Uterus (tissue), 4 donors: ENCODE results near the gene SLFN12. TPM values are rescaled to one million over a fixed set of nuclear protein-coding genes. Genes with fewer than 3 reads are reported as not detected.
"Not testable (repeated sequence)": the region's sequence is repeated elsewhere in the genome, so short reads cannot be mapped to it uniquely, and the experiment has no call there.

Experiments used
- DNase-seq, 2 donors: peaks; one replicate each; pipeline ENCODE4 v3.0.0-alpha.2; 2019 to 2020
- H3K27ac ChIP-seq, 2 donors: fragments of 200-600 bp; sonication (generic); 1 replicate in 1 of 2; 2 replicates in 1 of 2; pipeline ENCODE4 v1.5.1; 2016 to 2018
- H3K27me3 ChIP-seq, 2 donors: fragments of 200-600 bp; sonication (generic); one replicate each; pipeline ENCODE4 v1.5.1; 2018 to 2019; ENCODE audit warnings: control low read depth in 1 of 2
- H3K36me3 ChIP-seq, 2 donors: fragments of 200-600 bp; sonication (generic); one replicate each; pipeline ENCODE4 v1.5.1; 2019; ENCODE audit warnings: control low read depth in 1 of 2
- H3K4me1 ChIP-seq, 2 donors: fragments of 200-600 bp; sonication (generic); one replicate each; pipeline ENCODE4 v1.5.1; 2018 to 2019; ENCODE audit warnings: control low read depth in 1 of 2
- H3K4me3 ChIP-seq, 2 donors: fragments of 200-600 bp; sonication (generic); 1 replicate in 1 of 2; 2 replicates in 1 of 2; pipeline ENCODE4 v1.5.1; 2018 to 2019; ENCODE audit warnings: mild to moderate bottlenecking in 1 of 2
- H3K9me3 ChIP-seq, 2 donors: fragments of 200-600 bp; sonication (generic); one replicate each; pipeline ENCODE4 v1.5.1; 2019; ENCODE audit warnings: control low read depth in 1 of 2
- POLR2A ChIP-seq, 2 donors: fragments of 450-650 bp; IDR thresholded peaks; one replicate each; pipeline ENCODE4 v1.6.1; 2016; ENCODE audit warnings: antibody characterized with exemption in 2 of 2, mild to moderate bottlenecking in 1 of 2, moderate library complexity in 1 of 2
- intact Hi-C: fragments of 100-400 bp; cut with DNase I; formaldehyde crosslinking; loops from one replicate; pipeline ENCODE4 v1.15.1; 2023; ENCODE audit warnings: low total_unique reads
- total RNA-seq, 4 donors: library from RNA; depleted of rRNA in 3 of 4; stranded (reverse); fragments of >200 nt in 3 of 4; gene quantifications; one replicate each; pipeline versions ENCODE4 v1.1.0 to v1.2.4, GENCODE V29; 2014 to 2023
- TF ChIP-seq, protein P1 (sequence below), 4 experiments: fragments of 200-600 bp in 2 of 4; fragments of 450-650 bp in 2 of 4; sonication (generic) in 2 of 4; IDR thresholded peaks; one replicate each; pipeline ENCODE4 v1.5.1; 2016 to 2019; ENCODE audit warnings: antibody characterized with exemption in 4 of 4, mild to moderate bottlenecking in 2 of 4, moderate library complexity in 1 of 4
- donor health status: DM: yes; HTN: yes; CAD: no.

The SLFN12 gene
- total RNA-seq, 4 donors from 2014 or later: 6.8 to 60.4 (median 12.9) TPM

- DNase-seq: no peak
- TF ChIP-seq, protein P1, sequence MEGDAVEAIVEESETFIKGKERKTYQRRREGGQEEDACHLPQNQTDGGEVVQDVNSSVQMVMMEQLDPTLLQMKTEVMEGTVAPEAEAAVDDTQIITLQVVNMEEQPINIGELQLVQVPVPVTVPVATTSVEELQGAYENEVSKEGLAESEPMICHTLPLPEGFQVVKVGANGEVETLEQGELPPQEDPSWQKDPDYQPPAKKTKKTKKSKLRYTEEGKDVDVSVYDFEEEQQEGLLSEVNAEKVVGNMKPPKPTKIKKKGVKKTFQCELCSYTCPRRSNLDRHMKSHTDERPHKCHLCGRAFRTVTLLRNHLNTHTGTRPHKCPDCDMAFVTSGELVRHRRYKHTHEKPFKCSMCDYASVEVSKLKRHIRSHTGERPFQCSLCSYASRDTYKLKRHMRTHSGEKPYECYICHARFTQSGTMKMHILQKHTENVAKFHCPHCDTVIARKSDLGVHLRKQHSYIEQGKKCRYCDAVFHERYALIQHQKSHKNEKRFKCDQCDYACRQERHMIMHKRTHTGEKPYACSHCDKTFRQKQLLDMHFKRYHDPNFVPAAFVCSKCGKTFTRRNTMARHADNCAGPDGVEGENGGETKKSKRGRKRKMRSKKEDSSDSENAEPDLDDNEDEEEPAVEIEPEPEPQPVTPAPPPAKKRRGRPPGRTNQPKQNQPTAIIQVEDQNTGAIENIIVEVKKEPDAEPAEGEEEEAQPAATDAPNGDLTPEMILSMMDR (IDR thresholded peaks at IDR 0.05): no peak
- TF ChIP-seq POLR2A (IDR thresholded peaks at IDR 0.05): no peak
- Histone ChIP-seq H3K4me1 (no peaks in the 10 kb centered on the region), H3K9me3 (no peaks in the 10 kb centered on the region), H3K27ac (no peak overlapping the region), H3K36me3 (no peaks in the 10 kb centered on the region), H3K4me3 (no peak overlapping the region), H3K27me3 (no peaks in the 10 kb centered on the region)
- intact Hi-C loops: no loop called here
These were observed 4.1 kb downstream of the SLFN12 start for GRCh38 chr17:35428229-35428628.

- intact Hi-C loops: no loop called here
- H3K27ac ChIP-seq: no peak overlapping the region
- no peaks in the 10 kb centered on the region for H3K9me3 ChIP-seq
- TF ChIP-seq, protein P1 (IDR thresholded peaks at IDR 0.05): no peak
- TF ChIP-seq POLR2A (IDR thresholded peaks at IDR 0.05): no peak
- DNase-seq: no peak
- no peaks in the 10 kb centered on the region for H3K36me3 ChIP-seq
- no peaks in the 10 kb centered on the region for H3K27me3 ChIP-seq
- H3K4me1 ChIP-seq: no peaks in the 10 kb centered on the region
- no peak overlapping the region for H3K4me3 ChIP-seq
These were observed 8.5 kb downstream of the SLFN12 start for GRCh38 chr17:35423761-35424160.

DNA sequence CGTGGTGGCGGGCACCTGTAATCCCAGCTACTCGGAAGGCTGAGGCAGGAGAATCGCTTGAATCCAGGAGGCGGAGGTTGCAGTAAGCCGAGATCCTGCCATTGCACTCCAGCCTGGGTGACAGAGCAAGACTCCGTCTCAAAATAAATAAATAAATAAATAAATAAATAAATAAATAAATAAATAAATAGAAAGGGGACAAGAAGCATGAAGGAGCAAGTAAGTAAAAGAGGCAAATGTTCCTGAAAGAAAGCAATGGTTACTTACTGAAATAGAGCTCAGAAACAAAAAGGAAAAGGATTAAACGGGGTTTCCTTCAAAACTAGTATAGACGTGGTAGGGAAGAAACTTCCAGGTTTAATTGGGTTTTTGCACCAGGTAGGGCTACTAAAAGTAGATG, 11.2 kb downstream of the SLFN12 start:
- H3K9me3 ChIP-seq, DNase-seq, H3K27ac ChIP-seq, intact Hi-C loops, H3K4me1 ChIP-seq, H3K4me3 ChIP-seq, H3K36me3 ChIP-seq, H3K27me3 ChIP-seq: not testable (repeated sequence)

- Histone ChIP-seq H3K27ac (no peak overlapping the region), H3K4me1 (no peaks in the 10 kb centered on the region), H3K4me3 (no peak overlapping the region), H3K36me3 (no peaks in the 10 kb centered on the region), H3K9me3 (no peaks in the 10 kb centered on the region), H3K27me3 (no peaks in the 10 kb centered on the region)
- DNase-seq: no peak
- intact Hi-C loops: no loop called here
- TF ChIP-seq POLR2A (IDR thresholded peaks at IDR 0.05): no peak
- TF ChIP-seq, protein P1 (IDR thresholded peaks at IDR 0.05): no peak
These were observed 15.6 kb downstream of the SLFN12 start for GRCh38 chr17:35416659-35417058.

- H3K4me1 ChIP-seq, intact Hi-C loops, H3K36me3 ChIP-seq: not testable (repeated sequence)
These were observed 17.6 kb downstream of the SLFN12 start for GRCh38 chr17:35414707-35415106.

DNA sequence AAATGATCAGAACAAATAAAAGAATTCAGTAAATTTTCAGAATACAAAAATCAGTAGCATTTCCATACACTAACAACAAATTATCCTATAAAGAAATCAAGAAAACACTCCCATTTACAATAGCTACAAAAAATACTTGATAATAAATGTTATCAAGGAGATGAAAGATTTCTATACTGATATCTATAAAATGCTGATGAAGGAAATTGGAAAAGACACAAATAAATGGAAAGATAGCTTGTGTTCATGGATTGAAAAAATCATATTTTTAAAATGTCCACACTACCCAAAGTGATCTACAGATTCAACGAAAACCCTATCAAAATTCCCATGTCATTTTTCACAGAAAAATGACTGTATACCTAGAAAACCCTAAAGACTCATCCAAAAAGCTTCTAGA, 18.1 kb downstream of the SLFN12 start:
- Histone ChIP-seq H3K27me3 (no peaks in the 10 kb centered on the region), H3K4me3 (no peak overlapping the region), H3K4me1 (no peaks in the 10 kb centered on the region), H3K27ac (no peak overlapping the region), H3K36me3 (no peaks in the 10 kb centered on the region), H3K9me3 (no peaks in the 10 kb centered on the region)
- no peak for TF ChIP-seq POLR2A (IDR thresholded peaks at IDR 0.05)
- intact Hi-C loops: no loop called here
- DNase-seq: no peak

More at GRCh38 chr17:35414707-35415106, 17.6 kb downstream of the SLFN12 start:
- DNase-seq, H3K27ac ChIP-seq, H3K27me3 ChIP-seq, H3K4me3 ChIP-seq, H3K9me3 ChIP-seq: not testable (repeated sequence)

- DNase-seq: no peak
- H3K4me3 ChIP-seq: no peak overlapping the region
- TF ChIP-seq POLR2A (IDR thresholded peaks at IDR 0.05): no peak
- TF ChIP-seq, protein P1 (IDR thresholded peaks at IDR 0.05): no peak
- H3K4me1 ChIP-seq: no peaks in the 10 kb centered on the region
- H3K9me3 ChIP-seq: no peaks in the 10 kb centered on the region
- no peak overlapping the region for H3K27ac ChIP-seq
- intact Hi-C loops: no loop called here
- H3K27me3 ChIP-seq: no peaks in the 10 kb centered on the region
- no peaks in the 10 kb centered on the region for H3K36me3 ChIP-seq
These were observed 24.8 kb downstream of the SLFN12 start for GRCh38 chr17:35407531-35407930.
